PC-3 (cell line): Measurements from ENCODE around the gene SBK1. TPM values are rescaled to one million over a fixed set of nuclear protein-coding genes. Genes with fewer than 3 reads are reported as not detected.

Experiments used
- ATAC-seq: fragments of 200-7000 bp; cut with Tn5 transposase; 2 replicates; pipeline ENCODE4 v1.9.1; 2020; ENCODE audit warnings: mild to moderate bottlenecking, moderate library complexity
- BruUV-seq: library from RNA; stranded (reverse); fragments of 400-500 nt; replicated peaks from 2 replicates; lab custom pipeline; 2021; lab: Mats Ljungman, UMichigan
- CTCF ChIA-PET: fragments of 300-600 bp; sonication (Branson Sonifier 250); formaldehyde crosslinking; loops from one replicate; lab custom pipeline; 2022; ENCODE audit warnings: antibody characterized with exemption; lab: Charles Lee
- POLR2A ChIA-PET: fragments of 300-600 bp; sonication (Branson Sonifier 250); formaldehyde crosslinking; loops from one replicate; lab custom pipeline; 2022; ENCODE audit warnings: antibody characterized with exemption; ENCODE audit not compliant: unreplicated experiment; lab: Charles Lee
- DNase-seq: peaks from one replicate; pipeline ENCODE4 v3.0.0-alpha.2; 2015
- H2AFZ ChIP-seq: fragments of 300-600 bp; sonication (generic); 2 replicates; pipeline ENCODE4 v1.6.0; 2016; ENCODE audit warnings: antibody characterized with exemption, low read length
- H3F3A ChIP-seq: fragments of 300-600 bp; sonication (generic); one replicate; pipeline ENCODE4 v1.6.0; 2017; ENCODE audit warnings: antibody characterized with exemption, low read length, control low read depth, mild to moderate bottlenecking; ENCODE audit not compliant: unreplicated experiment
- H3K27ac ChIP-seq: fragments of 300-600 bp; sonication (generic); 2 replicates; pipeline ENCODE4 v1.5.1; 2016; ENCODE audit warnings: mild to moderate bottlenecking, low read length
- H3K27me3 ChIP-seq: fragments of 300-600 bp; sonication (generic); 2 replicates; pipeline ENCODE4 v1.6.1; 2016; ENCODE audit warnings: low read length, mixed read lengths
- H3K36me3 ChIP-seq: fragments of 300-600 bp; sonication (generic); 2 replicates; pipeline ENCODE4 v1.6.1; 2016; ENCODE audit warnings: low read depth, mixed run types, low read length, mixed read lengths
- H3K4me1 ChIP-seq: fragments of 300-600 bp; sonication (generic); 2 replicates; pipeline ENCODE4 v1.5.1; 2016; ENCODE audit warnings: low read length; ENCODE audit not compliant: insufficient read depth
- H3K4me2 ChIP-seq: fragments of 300-600 bp; sonication (generic); 2 replicates; pipeline ENCODE4 v1.6.0; 2016; ENCODE audit warnings: low read length
- H3K4me3 ChIP-seq: fragments of 300-600 bp; sonication (generic); 2 replicates; pipeline ENCODE4 v1.5.1; 2016; ENCODE audit warnings: mild to moderate bottlenecking, low read length, mixed read lengths
- H3K79me2 ChIP-seq: fragments of 300-600 bp; sonication (generic); 2 replicates; pipeline ENCODE4 v1.6.1; 2017; ENCODE audit warnings: low read length, mixed read lengths
- H3K9ac ChIP-seq: fragments of 300-600 bp; sonication (generic); 2 replicates; pipeline ENCODE4 v1.6.0; 2016; ENCODE audit warnings: mild to moderate bottlenecking, low read length
- H3K9me2 ChIP-seq: fragments of 300-600 bp; sonication (generic); replicated peaks from 2 replicates; pipeline ENCODE4 v1.6.1; 2016; ENCODE audit warnings: mixed run types, low read length, mixed read lengths
- H3K9me3 ChIP-seq: fragments of 300-600 bp; sonication (generic); 2 replicates; pipeline ENCODE4 v1.6.1; 2016; ENCODE audit warnings: low read length, mixed read lengths
- H4K20me1 ChIP-seq: fragments of 300-600 bp; sonication (generic); 2 replicates; pipeline ENCODE4 v1.6.1; 2016; ENCODE audit warnings: low read length, mixed read lengths
- CTCF ChIP-seq: fragments of 300-600 bp; sonication (generic); conservative IDR thresholded peaks from 2 replicates; pipeline ENCODE4 v1.5.1; 2017; ENCODE audit warnings: antibody characterized with exemption, low read depth, mild to moderate bottlenecking, low read length
- EZH2 ChIP-seq: fragments of 300-600 bp; sonication (generic); IDR thresholded peaks from one replicate; pipeline ENCODE4 v1.6.1; 2017; ENCODE audit warnings: antibody characterized with exemption, mild to moderate bottlenecking, low read length; ENCODE audit not compliant: unreplicated experiment
- EZH2phosphoT487 ChIP-seq: fragments of 300-600 bp; sonication (generic); IDR thresholded peaks from 2 replicates; pipeline ENCODE4 v1.6.1; 2018; ENCODE audit warnings: mild to moderate bottlenecking, antibody characterized with exemption, low read length, borderline replicate concordance
- intact Hi-C: fragments of 100-400 bp; cut with micrococcal nuclease; formaldehyde crosslinking; loops from 2 replicates; pipeline ENCODE4 v1.9.0; 2023
- total RNA-seq: library from RNA; depleted of rRNA; stranded (reverse); fragments of >200 nt; gene quantifications from 2 replicates; pipeline ENCODE4 v1.2.3, GENCODE V29; 2014

Gene SBK1
- total RNA-seq, 1 experiment from 2014 or later, result 0.95 TPM

GRCh38 chr16:28280881-28281836 lies 11.2 kb upstream of the SBK1 start:
- no peaks in the 10 kb centered on the region for H3K9me3 ChIP-seq
- POLR2A ChIA-PET, result no interaction called here
- H3F3A ChIP-seq, result no peaks in the 10 kb centered on the region
- H2AFZ ChIP-seq, result no peak overlapping the region
- TF ChIP-seq EZH2phosphoT487, result no peak
- no peak for TF ChIP-seq CTCF
- TF ChIP-seq EZH2, result no peak
- no peak overlapping the region for H3K9ac ChIP-seq
- H3K36me3 ChIP-seq, result no peaks in the 10 kb centered on the region
- H3K79me2 ChIP-seq, result no peaks in the 10 kb centered on the region
- H3K27ac ChIP-seq, result no peak overlapping the region
- no TSS peak for BruUV-seq
- H3K4me1 ChIP-seq, result no peaks in the 10 kb centered on the region
- no peaks in the 10 kb centered on the region for H3K9me2 ChIP-seq
- no peak for DNase-seq
- no peak for ATAC-seq
- peaks cover 2% of the 10 kb centered on the region; the same call in 1 of the 2 replicates for H3K27me3 ChIP-seq
- H4K20me1 ChIP-seq, result no peaks in the 10 kb centered on the region
- intact Hi-C loops, result no loop called here
- H3K4me3 ChIP-seq, result no peak overlapping the region
- no peak overlapping the region for H3K4me2 ChIP-seq
- CTCF ChIA-PET, result no interaction called here

- Histone ChIP-seq H3K79me2 (no peaks in the 10 kb centered on the region), H4K20me1 (no peaks in the 10 kb centered on the region), H3K4me1 (no peaks in the 10 kb centered on the region), H3K27me3 (no peaks in the 10 kb centered on the region), H3K4me2 (no peak overlapping the region), H3K9me2 (no peaks in the 10 kb centered on the region), H2AFZ (no peak overlapping the region), H3K27ac (no peak overlapping the region), H3F3A (no peaks in the 10 kb centered on the region), H3K36me3 (no peaks in the 10 kb centered on the region), H3K4me3 (no peak overlapping the region), H3K9me3 (no peaks in the 10 kb centered on the region), H3K9ac (no peak overlapping the region)
- ChIA-PET CTCF (no interaction called here), POLR2A (no interaction called here)
- no peak for DNase-seq
- no peak for ATAC-seq
- TF ChIP-seq CTCF, result no peak
- no peak for TF ChIP-seq EZH2
- no peak for TF ChIP-seq EZH2phosphoT487
- intact Hi-C loops, result no loop called here
- BruUV-seq, result no TSS peak
Measured at GRCh38 chr16:28282045-28282444, 10.3 kb upstream of the SBK1 start.

- H3K9ac ChIP-seq, result no peak overlapping the region
- ATAC-seq (no peak), DNase-seq (no peak)
- TF ChIP-seq EZH2phosphoT487 (no peak), CTCF (no peak), EZH2 (no peak)
- H4K20me1 ChIP-seq, result no peaks in the 10 kb centered on the region
- H3K9me3 ChIP-seq, result no peaks in the 10 kb centered on the region
- intact Hi-C loops, result no loop called here
- CTCF ChIA-PET, result no interaction called here
- H3K27ac ChIP-seq, result no peak overlapping the region
- H3K4me2 ChIP-seq, result no peak overlapping the region
- POLR2A ChIA-PET, result no interaction called here
- no TSS peak for BruUV-seq
- no peaks in the 10 kb centered on the region for H3K79me2 ChIP-seq
- H3K36me3 ChIP-seq, result no peaks in the 10 kb centered on the region
- H3K4me1 ChIP-seq, result no peaks in the 10 kb centered on the region
- no peaks in the 10 kb centered on the region for H3K9me2 ChIP-seq
- H3K4me3 ChIP-seq, result no peak overlapping the region
- no peaks in the 10 kb centered on the region for H3K27me3 ChIP-seq
- no peak overlapping the region for H2AFZ ChIP-seq
- H3F3A ChIP-seq, result no peaks in the 10 kb centered on the region
Measured at GRCh38 chr16:28283173-28283572, 9.2 kb upstream of the SBK1 start.
